Mucosa of rectum (tissue), 2 donors: ENCODE results near the gene MYCT1.
"Not testable (repeated sequence)": the region's sequence is repeated elsewhere in the genome, so short reads cannot be mapped to it uniquely, and the experiment has no call there.

ENCODE experiments used
- H3K27ac ChIP-seq, 2 donors: one replicate each; pipeline ENCODE4 v1.7.0; 2013; ENCODE audit warnings: inconsistent platforms in 2 of 2, low read depth in 2 of 2, low read length in 2 of 2
- H3K27me3 ChIP-seq, 2 donors: one replicate each; pipeline ENCODE4 v1.7.0; 2013; ENCODE audit warnings: low read length in 2 of 2; ENCODE audit not compliant: control insufficient read depth in 2 of 2, insufficient read depth in 2 of 2
- H3K36me3 ChIP-seq, 2 donors: one replicate each; pipeline ENCODE4 v1.7.0; 2013; ENCODE audit warnings: low read length in 2 of 2; ENCODE audit not compliant: control insufficient read depth in 2 of 2, insufficient read depth in 2 of 2
- H3K4me1 ChIP-seq, 2 donors: one replicate each; pipeline ENCODE4 v1.7.0; 2013; ENCODE audit warnings: low read length in 2 of 2, mild to moderate bottlenecking in 1 of 2; ENCODE audit not compliant: control insufficient read depth in 2 of 2, insufficient read depth in 2 of 2
- H3K4me3 ChIP-seq, 2 donors: one replicate each; pipeline ENCODE4 v1.7.0; 2013; ENCODE audit warnings: low read length in 2 of 2
- H3K9ac ChIP-seq, 2 donors: one replicate each; pipeline ENCODE4 v1.7.0; 2013; ENCODE audit warnings: low read length in 2 of 2, low read depth in 1 of 2, mild to moderate bottlenecking in 1 of 2
- H3K9me3 ChIP-seq, 2 donors: one replicate each; pipeline ENCODE4 v1.7.0; 2013; ENCODE audit warnings: low read length in 2 of 2; ENCODE audit not compliant: control insufficient read depth in 2 of 2
- donor health status: healthy.
- donor health status: Normal muscosa, but diverticular disease.

Gene MYCT1

GRCh38 chr6:152697634-152698033, at the start of gene MYCT1:
Gene MYCT1, plus strand, starts transcription at chr6:152697897. Its CDS starts 6 bp downstream, at chr6:152697903.
- H3K36me3 ChIP-seq, result no peaks in the 10 kb centered on the region
- no peak within 1 kb of the TSS for H3K4me3 ChIP-seq
- H3K27me3 ChIP-seq, result no peaks in the 10 kb centered on the region
- no peak within 1 kb of the TSS for H3K9ac ChIP-seq
- no peaks in the 10 kb centered on the region for H3K4me1 ChIP-seq
- H3K27ac ChIP-seq, result no peak within 1 kb of the TSS
- no peaks in the 10 kb centered on the region for H3K9me3 ChIP-seq

GRCh38 chr6:152648105-152648504, 49.6 kb upstream of the MYCT1 start:
- H3K9me3 ChIP-seq, result no peaks in the 10 kb centered on the region
- no peak overlapping the region for H3K4me3 ChIP-seq
- no peak overlapping the region for H3K9ac ChIP-seq
- H3K36me3 ChIP-seq, result no peaks in the 10 kb centered on the region
- no peak overlapping the region for H3K27ac ChIP-seq
- no peaks in the 10 kb centered on the region for H3K4me1 ChIP-seq
- no peaks in the 10 kb centered on the region for H3K27me3 ChIP-seq

- no peak overlapping the region for H3K4me3 ChIP-seq
- no peak overlapping the region for H3K9ac ChIP-seq
- H3K27ac ChIP-seq, result no peak overlapping the region
- H3K27me3 ChIP-seq, result no peaks in the 10 kb centered on the region
- H3K36me3 ChIP-seq, result no peaks in the 10 kb centered on the region
- no peaks in the 10 kb centered on the region for H3K4me1 ChIP-seq
- no peaks in the 10 kb centered on the region for H3K9me3 ChIP-seq
Measured at GRCh38 chr6:152651986-152652385, 45.7 kb upstream of the MYCT1 start.

GRCh38 chr6:152661776-152662175, 35.9 kb upstream of the MYCT1 start:
- no peaks in the 10 kb centered on the region for H3K9me3 ChIP-seq
- H3K27me3 ChIP-seq, result no peaks in the 10 kb centered on the region
- no peaks in the 10 kb centered on the region for H3K4me1 ChIP-seq
- no peak overlapping the region for H3K4me3 ChIP-seq
- H3K9ac ChIP-seq, result no peak overlapping the region
- no peak overlapping the region for H3K27ac ChIP-seq
- H3K36me3 ChIP-seq, result no peaks in the 10 kb centered on the region

GRCh38 chr6:152669895-152670294, 27.8 kb upstream of the MYCT1 start:
- Histone ChIP-seq H3K27ac (no peak overlapping the region), H3K27me3 (no peaks in the 10 kb centered on the region), H3K9ac (no peak overlapping the region), H3K4me3 (no peak overlapping the region), H3K9me3 (no peaks in the 10 kb centered on the region), H3K4me1 (no peaks in the 10 kb centered on the region), H3K36me3 (no peaks in the 10 kb centered on the region)

- Histone ChIP-seq H3K27ac (no peak overlapping the region), H3K9ac (no peak overlapping the region), H3K4me3 (no peak overlapping the region), H3K36me3 (no peaks in the 10 kb centered on the region), H3K4me1 (no peaks in the 10 kb centered on the region), H3K27me3 (no peaks in the 10 kb centered on the region), H3K9me3 (no peaks in the 10 kb centered on the region)
Measured at GRCh38 chr6:152671171-152671570, 26.5 kb upstream of the MYCT1 start.

GRCh38 chr6:152673236-152673635, 24.5 kb upstream of the MYCT1 start:
- no peak overlapping the region for H3K9ac ChIP-seq
- H3K9me3 ChIP-seq, result no peaks in the 10 kb centered on the region
- no peaks in the 10 kb centered on the region for H3K4me1 ChIP-seq
- no peak overlapping the region for H3K27ac ChIP-seq
- no peak overlapping the region for H3K4me3 ChIP-seq
- no peaks in the 10 kb centered on the region for H3K36me3 ChIP-seq
- H3K27me3 ChIP-seq, result no peaks in the 10 kb centered on the region

- Histone ChIP-seq H3K27me3 (no peaks in the 10 kb centered on the region), H3K4me1 (no peaks in the 10 kb centered on the region), H3K36me3 (no peaks in the 10 kb centered on the region), H3K9ac (no peak overlapping the region), H3K4me3 (no peak overlapping the region), H3K9me3 (no peaks in the 10 kb centered on the region), H3K27ac (no peak overlapping the region)
Measured at GRCh38 chr6:152680151-152680550, 17.5 kb upstream of the MYCT1 start.

GRCh38 chr6:152680879-152681517, 16.7 kb upstream of the MYCT1 start:
- H3K9ac ChIP-seq, result no peak overlapping the region
- H3K4me1 ChIP-seq, result no peaks in the 10 kb centered on the region
- H3K9me3 ChIP-seq, result no peaks in the 10 kb centered on the region
- no peak overlapping the region for H3K27ac ChIP-seq
- H3K4me3 ChIP-seq, result no peak overlapping the region
- H3K36me3 ChIP-seq, result no peaks in the 10 kb centered on the region
- no peaks in the 10 kb centered on the region for H3K27me3 ChIP-seq

- no peaks in the 10 kb centered on the region for H3K9me3 ChIP-seq
- H3K27me3 ChIP-seq, result no peaks in the 10 kb centered on the region
- H3K4me1 ChIP-seq, result no peaks in the 10 kb centered on the region
- H3K9ac ChIP-seq, result no peak overlapping the region
- no peak overlapping the region for H3K27ac ChIP-seq
- H3K36me3 ChIP-seq, result no peaks in the 10 kb centered on the region
- H3K4me3 ChIP-seq, result no peak overlapping the region
Measured at GRCh38 chr6:152682141-152682540, 15.6 kb upstream of the MYCT1 start.

GRCh38 chr6:152682935-152683334, 14.8 kb upstream of the MYCT1 start:
- H3K9ac ChIP-seq, H3K36me3 ChIP-seq, H3K4me3 ChIP-seq, H3K4me1 ChIP-seq, H3K27me3 ChIP-seq, H3K27ac ChIP-seq, H3K9me3 ChIP-seq: not testable (repeated sequence)
